ENCODE data around the gene ADAT2.
"Not testable (repeated sequence)": the region's sequence is repeated elsewhere in the genome, so short reads cannot be mapped to it uniquely, and the experiment has no call there.

The ADAT2 gene

GRCh38 chr6:143450453-143451371 lies at the start of gene ADAT2, which contains the start of gene PEX3:
Gene ADAT2, minus strand, starts transcription at chr6:143450695. Its CDS starts 37 bp downstream, at chr6:143450658.
Gene PEX3, plus strand, starts transcription at chr6:143450805. Its CDS starts 238 bp downstream, at chr6:143451043.
- DNase-seq = peak; percentile 96

- no peak for DNase-seq
Measured at GRCh38 chr6:143498428-143498827, 47.9 kb upstream of the ADAT2 start.

GRCh38 chr6:143496974-143497373 lies 46.5 kb upstream of the ADAT2 start:
- DNase-seq = no peak

- no peak for DNase-seq
Measured at GRCh38 chr6:143490775-143491174, 40.3 kb upstream of the ADAT2 start.

GRCh38 chr6:143490244-143490643 lies 39.7 kb upstream of the ADAT2 start:
- DNase-seq = no peak

- DNase-seq = no peak
Measured at GRCh38 chr6:143486752-143487151, 36.3 kb upstream of the ADAT2 start.

- no peak for DNase-seq
Measured at GRCh38 chr6:143485967-143486366, 35.5 kb upstream of the ADAT2 start.

GRCh38 chr6:143482593-143482992 lies 32.1 kb upstream of the ADAT2 start:
- DNase-seq = no peak

GRCh38 chr6:143478479-143479062 lies 28.1 kb upstream of the ADAT2 start:
- no peak for DNase-seq

- DNase-seq = no peak
Measured at GRCh38 chr6:143476545-143476944, 26.1 kb upstream of the ADAT2 start.

GRCh38 chr6:143471822-143472221 lies 21.3 kb upstream of the ADAT2 start:
- no peak for DNase-seq

- not testable (repeated sequence) for DNase-seq
Measured at GRCh38 chr6:143468823-143469222, 18.3 kb upstream of the ADAT2 start.

GRCh38 chr6:143468026-143468425 lies 17.5 kb upstream of the ADAT2 start:
- DNase-seq = no peak

GRCh38 chr6:143465546-143465945 lies 15.1 kb upstream of the ADAT2 start:
- DNase-seq = no peak

GRCh38 chr6:143457563-143458359 lies 7.3 kb upstream of the ADAT2 start:
- no peak for DNase-seq

GRCh38 chr6:143451531-143451930 lies 1.0 kb upstream of the ADAT2 start:
- DNase-seq = no peak

- DNase-seq = no peak
Measured at GRCh38 chr6:143449714-143450452, 612 bp downstream of the ADAT2 start.

GRCh38 chr6:143449082-143449713 lies 1.3 kb downstream of the ADAT2 start:
- DNase-seq = no peak

- not testable (repeated sequence) for DNase-seq
Measured at GRCh38 chr6:143447865-143448264, 2.6 kb downstream of the ADAT2 start.

GRCh38 chr6:143443096-143443495 lies 7.4 kb downstream of the ADAT2 start:
- DNase-seq = no peak

GRCh38 chr6:143441680-143442545 lies 8.6 kb downstream of the ADAT2 start:
- no peak for DNase-seq

All from stimulated activated CD4-positive, alpha-beta T cell treated with anti-CD3 and anti-CD28 coated beads, Interleukin-1b, Interleukin-23, amount 100 ng/mL, for 48 hours (primary cell).